Neural progenitor cell (in vitro differentiated cells): ENCODE results near the gene HMCN1.

Experiments used
- CTCF ChIP-seq: fragments of 200-600 bp; sonication (generic); IDR thresholded peaks from 2 replicates; pipeline ENCODE4 v1.5.1; 2017; ENCODE audit warnings: antibody characterized with exemption, mild to moderate bottlenecking
- EZH2phosphoT487 ChIP-seq: fragments of 200-600 bp; sonication (generic); IDR thresholded peaks from 2 replicates; pipeline ENCODE4 v1.6.1; 2017; ENCODE audit warnings: antibody characterized with exemption

- TF ChIP-seq CTCF (no peak), EZH2phosphoT487 (no peak)
These were observed 11.0 kb downstream of the HMCN1 start for GRCh38 chr1:185745165-185745564.
